HEK293 (cell line): ENCODE data around the gene ACVR2B.
A peak's percentile ranks its signal among the peaks of the same experiment; 100 is the strongest.

ENCODE experiments used
- CTCF ChIP-seq: fragments of 450-650 bp; formaldehyde crosslinking; IDR thresholded peaks from 2 replicates; pipeline ENCODE4 v1.5.1; 2016; ENCODE audit warnings: missing biosample characterization, missing genetic modification characterization
- ELK4 ChIP-seq: IDR thresholded peaks from 2 replicates; pipeline ENCODE4 v1.6.1; 2011; ENCODE audit warnings: mild to moderate bottlenecking, low read depth, low read length, borderline replicate concordance
- MYNN ChIP-seq: fragments of 450-650 bp; formaldehyde crosslinking; IDR thresholded peaks from 2 replicates; pipeline ENCODE4 v1.5.1; 2016; ENCODE audit warnings: missing biosample characterization, missing genetic modification characterization, borderline replicate concordance
- TCF7L2 ChIP-seq: IDR thresholded peaks from 2 replicates; pipeline ENCODE4 v1.6.1; 2011; ENCODE audit warnings: low read depth, mild to moderate bottlenecking, inconsistent platforms, low read length, moderate library complexity, borderline replicate concordance
- ZBTB20 ChIP-seq: fragments of 450-650 bp; formaldehyde crosslinking; IDR thresholded peaks from 2 replicates; pipeline ENCODE4 v1.5.1; 2016; ENCODE audit warnings: missing biosample characterization, missing genetic modification characterization
- ZNF2 ChIP-seq: fragments of 450-650 bp; formaldehyde crosslinking; IDR thresholded peaks from 2 replicates; pipeline ENCODE4 v1.5.1; 2016; ENCODE audit warnings: missing biosample characterization, missing genetic modification characterization
- ZNF280C ChIP-seq: fragments of 450-650 bp; formaldehyde crosslinking; IDR thresholded peaks from 2 replicates; pipeline ENCODE4 v1.5.1; 2016; ENCODE audit warnings: missing biosample characterization, missing genetic modification characterization
- ZNF707 ChIP-seq: fragments of 450-650 bp; formaldehyde crosslinking; IDR thresholded peaks from 2 replicates; pipeline ENCODE4 v1.5.1; 2016; ENCODE audit warnings: missing biosample characterization, missing genetic modification characterization
- ZNF747 ChIP-seq: fragments of 450-650 bp; formaldehyde crosslinking; IDR thresholded peaks from 2 replicates; pipeline ENCODE4 v1.5.1; 2016; ENCODE audit warnings: missing biosample characterization, missing genetic modification characterization
- ZNF768 ChIP-seq: fragments of 450-650 bp; formaldehyde crosslinking; IDR thresholded peaks from 2 replicates; pipeline ENCODE4 v1.5.1; 2018; ENCODE audit warnings: missing biosample characterization, mild to moderate bottlenecking, missing genetic modification characterization
- ZSCAN5A ChIP-seq: fragments of 450-650 bp; formaldehyde crosslinking; IDR thresholded peaks from 2 replicates; pipeline ENCODE4 v1.5.1; 2016; ENCODE audit warnings: missing biosample characterization, missing genetic modification characterization

- TF ChIP-seq CTCF (tag by site-specific recombination) (no peak), ZBTB20 (tag by site-specific recombination) (peak; percentile 57; the same call in 1 of the 2 replicates), ELK4 (no peak), ZNF768 (tag by site-specific recombination) (no peak), ZNF707 (no peak), ZSCAN5A (tag by site-specific recombination) (no peak), ZNF747 (tag by site-specific recombination) (no peak), MYNN (tag by site-specific recombination) (no peak), ZNF2 (tag by site-specific recombination) (no peak), TCF7L2 (no peak), ZNF280C (tag by site-specific recombination) (no peak)
Measured at GRCh38 chr3:38454178-38454883, 641 bp downstream of the ACVR2B start.
